Measurements from ENCODE around the gene BNC1. TPM values are rescaled to one million over a fixed set of nuclear protein-coding genes. Genes with fewer than 3 reads are reported as not detected.

BNC1 gene, protein sequence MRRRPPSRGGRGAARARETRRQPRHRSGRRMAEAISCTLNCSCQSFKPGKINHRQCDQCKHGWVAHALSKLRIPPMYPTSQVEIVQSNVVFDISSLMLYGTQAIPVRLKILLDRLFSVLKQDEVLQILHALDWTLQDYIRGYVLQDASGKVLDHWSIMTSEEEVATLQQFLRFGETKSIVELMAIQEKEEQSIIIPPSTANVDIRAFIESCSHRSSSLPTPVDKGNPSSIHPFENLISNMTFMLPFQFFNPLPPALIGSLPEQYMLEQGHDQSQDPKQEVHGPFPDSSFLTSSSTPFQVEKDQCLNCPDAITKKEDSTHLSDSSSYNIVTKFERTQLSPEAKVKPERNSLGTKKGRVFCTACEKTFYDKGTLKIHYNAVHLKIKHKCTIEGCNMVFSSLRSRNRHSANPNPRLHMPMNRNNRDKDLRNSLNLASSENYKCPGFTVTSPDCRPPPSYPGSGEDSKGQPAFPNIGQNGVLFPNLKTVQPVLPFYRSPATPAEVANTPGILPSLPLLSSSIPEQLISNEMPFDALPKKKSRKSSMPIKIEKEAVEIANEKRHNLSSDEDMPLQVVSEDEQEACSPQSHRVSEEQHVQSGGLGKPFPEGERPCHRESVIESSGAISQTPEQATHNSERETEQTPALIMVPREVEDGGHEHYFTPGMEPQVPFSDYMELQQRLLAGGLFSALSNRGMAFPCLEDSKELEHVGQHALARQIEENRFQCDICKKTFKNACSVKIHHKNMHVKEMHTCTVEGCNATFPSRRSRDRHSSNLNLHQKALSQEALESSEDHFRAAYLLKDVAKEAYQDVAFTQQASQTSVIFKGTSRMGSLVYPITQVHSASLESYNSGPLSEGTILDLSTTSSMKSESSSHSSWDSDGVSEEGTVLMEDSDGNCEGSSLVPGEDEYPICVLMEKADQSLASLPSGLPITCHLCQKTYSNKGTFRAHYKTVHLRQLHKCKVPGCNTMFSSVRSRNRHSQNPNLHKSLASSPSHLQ
- polyA plus RNA-seq (2012; rRNA removed) = not detected in 2 replicates
- polyA plus RNA-seq (2012; cell fraction: cytosol; rRNA removed) = not detected in 2 replicates
- not detected in 2 replicates for polyA plus RNA-seq (2012; cell fraction: nucleus; rRNA removed)

- ChIA-PET POLR2A (no interaction called here), CTCF (interaction anchor here (1.1 kb wide), 1 partner anchor 36 kb away, joined by 6 read pairs; no protein-coding TSS in a partner anchor)
- Histone ChIP-seq H4K20me1 (ENCODE audit: insufficient read depth) (no peaks in the 10 kb centered on the region), H2AFZ (ENCODE audit: low read depth) (peak within 1 kb of the TSS; percentile 65; the same call in 1 of the 2 replicates), H3K4me3 (ENCODE audit: low read depth in 2 of 2, low read length in 1 of 2) (peak within 1 kb of the TSS in 1 of 2 experiments; percentile 21; a peak in 2 of 4 replicates), H3K36me3 (replicated peaks in 1 of 2; ENCODE audit: control insufficient read depth in 1 of 2, insufficient read depth in 2 of 2, low read length in 1 of 2) (no peaks in the 10 kb centered on the region), H3K9ac (no peak within 1 kb of the TSS), H3K27ac (ENCODE audit: low read depth in 2 of 2, low read length in 1 of 2) (no peak within 1 kb of the TSS), H3K4me1 (ENCODE audit: control insufficient read depth in 1 of 2, insufficient read depth in 2 of 2, low read depth in 1 of 2, low read length in 1 of 2) (peaks cover 0 to 7% of the 10 kb centered on the region in 2 experiments; a peak in 3 of 4 replicates), H3K79me2 (ENCODE audit: insufficient read depth) (no peaks in the 10 kb centered on the region), H3K27me3 (ENCODE audit: insufficient read depth) (peaks cover 58% of the 10 kb centered on the region), H3K9me3 (no peaks in the 10 kb centered on the region), H3K4me2 (peak within 1 kb of the TSS; percentile 57; the same call in 1 of the 2 replicates), H3F3A (replicated peaks; ENCODE audit: insufficient read depth) (peaks cover 25% of the 10 kb centered on the region), H3K9me2 (no peaks in the 10 kb centered on the region)
- DNase-seq = no peak
- no peak for TF ChIP-seq USF1 (IDR thresholded peaks at IDR 0.05; ENCODE audit: borderline replicate concordance, low read depth)
- TF ChIP-seq MAX (IDR thresholded peaks at IDR 0.05; ENCODE audit: low read depth) = no peak
- no peak for TF ChIP-seq MXI1 (IDR thresholded peaks at IDR 0.05; ENCODE audit: low read depth, low read length)
- no peak for TF ChIP-seq RCOR1 (IDR thresholded peaks at IDR 0.05; ENCODE audit: low read length)
- no peak for TF ChIP-seq CTCF (IDR thresholded peaks at IDR 0.05)
- no peak for TF ChIP-seq TCF12 (IDR thresholded peaks at IDR 0.05)
- TF ChIP-seq RFX5 (IDR thresholded peaks at IDR 0.05; ENCODE audit: low read length) = no peak
- no peak for TF ChIP-seq IRF3 (IDR thresholded peaks at IDR 0.05; ENCODE audit: low read depth, low read length)
- 30% methylated on average over 18 of the region's 93 CpGs for WGBS (ENCODE audit: low lambda C conversion rate)
Measured at GRCh38 chr15:83284559-83285283, at the start of gene BNC1. BNC1 (minus strand) TSS chr15:83284664; CDS start chr15:83284628, 36 bp downstream.

Measured in SK-N-SH (cell line).